Measurements from ENCODE around the gene MAGI2.

The MAGI2 gene

DNA sequence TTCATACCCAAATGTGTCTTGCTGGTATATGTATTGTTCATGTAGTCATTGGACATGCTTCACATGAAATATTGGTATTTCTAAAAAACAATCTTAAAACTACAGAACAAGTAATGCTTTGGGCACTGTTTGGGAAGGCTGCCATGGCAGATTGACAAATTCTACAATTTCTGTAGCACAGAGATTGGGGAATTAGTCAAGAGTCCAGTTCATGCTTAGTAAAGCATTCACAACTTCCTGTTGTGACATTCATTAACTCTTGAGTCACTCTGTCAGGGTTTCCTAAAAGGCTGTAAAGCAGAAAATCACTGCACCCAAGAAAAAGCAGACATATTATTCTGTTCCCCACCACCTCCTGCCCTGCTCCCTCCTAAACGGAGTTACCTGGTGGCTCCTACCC, 1256.0 kb downstream of the MAGI2 start:
- no peak overlapping the region for H3K27ac ChIP-seq (ENCODE audit: low read depth, low read length)
- H3K36me3 ChIP-seq (ENCODE audit: control insufficient read depth, insufficient read depth, low read length) = no peaks in the 10 kb centered on the region
- no peaks in the 10 kb centered on the region for H3K9me3 ChIP-seq (ENCODE audit: control insufficient read depth, insufficient read depth, low read depth, low read length)
- H3K4me1 ChIP-seq (ENCODE audit: control insufficient read depth, insufficient read depth, low read length) = no peaks in the 10 kb centered on the region
- no peak overlapping the region for H3K4me3 ChIP-seq (ENCODE audit: low read depth, low read length)
- H3K9ac ChIP-seq (ENCODE audit: low read length) = no peak overlapping the region
- H3K27me3 ChIP-seq (ENCODE audit: control insufficient read depth, insufficient read depth, low read length) = no peaks in the 10 kb centered on the region

DNA sequence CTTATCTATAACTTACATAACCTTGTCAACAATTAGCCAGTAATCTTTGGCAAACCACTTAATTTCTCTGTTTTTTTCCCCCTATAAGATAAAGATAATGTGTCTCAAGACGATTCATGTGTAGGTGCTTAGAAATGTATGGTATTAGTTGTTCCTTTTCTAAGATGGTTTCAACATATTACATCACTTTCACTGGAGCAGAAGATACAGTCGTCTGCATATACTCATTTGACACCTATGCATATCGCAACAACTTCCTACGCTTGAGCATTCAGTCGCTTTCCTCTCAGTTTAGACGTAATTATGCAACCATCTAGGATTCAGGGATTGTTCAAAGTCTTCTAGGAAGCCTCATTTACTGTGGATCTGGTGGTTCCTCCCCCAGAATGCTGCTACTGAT, 1258.2 kb downstream of the MAGI2 start:
- Histone ChIP-seq H3K4me3 (ENCODE audit: low read depth, low read length) (no peak overlapping the region), H3K27ac (ENCODE audit: low read depth, low read length) (no peak overlapping the region), H3K9ac (ENCODE audit: low read length) (no peak overlapping the region), H3K9me3 (ENCODE audit: control insufficient read depth, insufficient read depth, low read depth, low read length) (no peaks in the 10 kb centered on the region), H3K4me1 (ENCODE audit: control insufficient read depth, insufficient read depth, low read length) (no peaks in the 10 kb centered on the region), H3K36me3 (ENCODE audit: control insufficient read depth, insufficient read depth, low read length) (no peaks in the 10 kb centered on the region), H3K27me3 (ENCODE audit: control insufficient read depth, insufficient read depth, low read length) (no peaks in the 10 kb centered on the region)

DNA sequence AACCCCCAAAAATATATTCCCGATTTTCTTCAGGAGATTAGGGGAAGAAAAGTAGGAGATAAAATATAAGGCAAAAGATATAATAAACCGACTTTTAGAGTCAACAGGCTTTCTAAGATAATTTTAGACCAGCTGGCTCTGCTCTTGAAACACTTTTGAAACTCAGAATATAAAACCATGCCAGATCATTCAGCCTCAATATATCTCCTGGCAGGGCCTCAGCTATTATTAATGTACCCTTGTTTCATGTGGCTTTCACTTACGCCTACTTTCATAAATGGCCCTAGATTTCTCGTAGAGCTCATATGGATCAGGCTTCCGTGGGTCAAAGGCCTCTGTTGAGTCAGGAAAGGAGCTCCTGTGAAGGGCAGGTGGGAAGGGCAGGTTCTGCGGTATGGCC, 1258.9 kb downstream of the MAGI2 start:
- Histone ChIP-seq H3K4me3 (ENCODE audit: low read depth, low read length) (no peak overlapping the region), H3K27me3 (ENCODE audit: control insufficient read depth, insufficient read depth, low read length) (no peaks in the 10 kb centered on the region), H3K4me1 (ENCODE audit: control insufficient read depth, insufficient read depth, low read length) (no peaks in the 10 kb centered on the region), H3K27ac (ENCODE audit: low read depth, low read length) (no peak overlapping the region), H3K9ac (ENCODE audit: low read length) (no peak overlapping the region), H3K36me3 (ENCODE audit: control insufficient read depth, insufficient read depth, low read length) (no peaks in the 10 kb centered on the region), H3K9me3 (ENCODE audit: control insufficient read depth, insufficient read depth, low read depth, low read length) (no peaks in the 10 kb centered on the region)

DNA sequence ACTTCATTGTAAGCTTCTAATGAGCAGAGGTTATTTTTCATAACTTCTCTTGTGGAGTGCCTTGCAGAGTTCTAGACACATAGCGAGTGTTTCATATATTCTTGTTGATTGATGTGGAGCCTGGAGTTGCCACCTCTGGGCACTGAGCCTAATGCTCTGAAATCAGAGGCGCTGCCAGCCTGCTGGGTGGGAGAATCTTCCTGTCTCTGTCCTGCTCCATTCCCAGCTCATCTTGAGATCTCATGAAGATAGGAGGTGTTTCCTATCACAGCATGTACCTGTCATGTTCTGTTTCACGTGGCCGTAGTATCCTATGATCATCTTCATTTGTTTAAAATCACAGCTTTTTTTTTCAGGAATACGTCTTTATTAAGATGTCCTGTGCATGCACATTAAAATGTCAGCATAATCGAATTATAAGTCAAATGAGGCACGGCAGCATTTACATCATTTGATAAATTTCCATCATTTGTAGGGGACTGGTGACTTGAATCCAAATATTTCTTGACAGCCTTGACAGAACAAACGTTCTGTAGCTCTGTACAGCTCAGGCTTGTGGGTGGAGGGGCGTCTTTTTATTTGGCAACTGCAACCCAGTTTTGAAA, 1261.9 kb downstream of the MAGI2 start:
- H3K27ac ChIP-seq (ENCODE audit: low read depth, low read length) = no peak overlapping the region
- H3K36me3 ChIP-seq (ENCODE audit: control insufficient read depth, insufficient read depth, low read length) = no peaks in the 10 kb centered on the region
- H3K9ac ChIP-seq (ENCODE audit: low read length) = no peak overlapping the region
- H3K4me1 ChIP-seq (ENCODE audit: control insufficient read depth, insufficient read depth, low read length) = no peaks in the 10 kb centered on the region
- H3K9me3 ChIP-seq (ENCODE audit: control insufficient read depth, insufficient read depth, low read depth, low read length) = no peaks in the 10 kb centered on the region
- no peaks in the 10 kb centered on the region for H3K27me3 ChIP-seq (ENCODE audit: control insufficient read depth, insufficient read depth, low read length)
- H3K4me3 ChIP-seq (ENCODE audit: low read depth, low read length) = no peak overlapping the region

DNA sequence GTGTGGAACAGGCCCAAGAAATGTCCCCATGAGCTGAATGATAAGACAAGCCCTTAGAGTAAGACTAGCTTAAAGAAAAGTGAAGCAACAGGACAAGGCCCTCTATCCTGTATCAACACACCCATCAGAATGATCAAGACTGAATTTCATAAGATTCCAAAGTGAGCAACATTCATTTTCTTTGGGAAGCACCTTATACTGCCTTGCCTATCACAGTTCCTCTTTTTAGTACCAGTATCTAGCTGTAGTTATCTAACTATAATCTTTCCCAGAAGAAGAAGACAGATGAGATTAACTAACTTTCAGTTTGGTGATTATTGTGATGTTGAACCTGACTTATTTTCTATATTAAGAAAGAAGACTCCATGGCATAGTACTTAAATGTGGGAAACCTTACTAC, 1263.7 kb downstream of the MAGI2 start:
- Histone ChIP-seq H3K4me3 (ENCODE audit: low read depth, low read length) (no peak overlapping the region), H3K27me3 (ENCODE audit: control insufficient read depth, insufficient read depth, low read length) (no peaks in the 10 kb centered on the region), H3K36me3 (ENCODE audit: control insufficient read depth, insufficient read depth, low read length) (no peaks in the 10 kb centered on the region), H3K9me3 (ENCODE audit: control insufficient read depth, insufficient read depth, low read depth, low read length) (no peaks in the 10 kb centered on the region), H3K4me1 (ENCODE audit: control insufficient read depth, insufficient read depth, low read length) (no peaks in the 10 kb centered on the region), H3K27ac (ENCODE audit: low read depth, low read length) (no peak overlapping the region), H3K9ac (ENCODE audit: low read length) (no peak overlapping the region)

DNA sequence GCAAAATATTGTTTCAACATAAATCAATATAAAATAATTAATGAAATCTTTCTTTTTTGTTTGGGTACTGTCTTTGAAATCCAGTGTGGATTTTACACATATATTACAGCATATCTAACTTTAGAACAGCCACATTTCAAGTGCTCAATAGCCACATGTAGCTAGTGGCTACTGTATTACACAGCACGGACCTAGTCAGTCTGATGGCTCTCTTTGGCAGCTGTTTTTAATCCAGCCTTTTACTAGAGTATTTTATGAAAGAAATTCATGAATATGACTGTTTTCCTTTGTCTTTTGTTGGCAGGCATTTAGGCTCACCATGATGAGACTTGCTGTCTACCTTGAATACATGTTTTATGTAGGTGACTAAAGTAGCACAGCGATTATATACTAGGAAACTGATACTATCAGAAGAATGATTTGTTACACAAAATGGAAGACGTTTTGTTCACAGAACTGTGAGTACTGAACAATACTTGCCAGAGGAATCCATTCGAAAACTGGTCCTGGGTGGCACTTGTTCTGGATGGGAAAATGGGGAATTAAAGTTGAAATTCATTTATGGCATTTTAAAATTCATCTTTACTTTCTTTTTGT, 1268.2 kb downstream of the MAGI2 start:
- H3K9ac ChIP-seq (ENCODE audit: low read length) = no peak overlapping the region
- H3K4me1 ChIP-seq (ENCODE audit: control insufficient read depth, insufficient read depth, low read length) = no peaks in the 10 kb centered on the region
- no peak overlapping the region for H3K4me3 ChIP-seq (ENCODE audit: low read depth, low read length)
- no peaks in the 10 kb centered on the region for H3K9me3 ChIP-seq (ENCODE audit: control insufficient read depth, insufficient read depth, low read depth, low read length)
- no peak overlapping the region for H3K27ac ChIP-seq (ENCODE audit: low read depth, low read length)
- no peaks in the 10 kb centered on the region for H3K27me3 ChIP-seq (ENCODE audit: control insufficient read depth, insufficient read depth, low read length)
- no peaks in the 10 kb centered on the region for H3K36me3 ChIP-seq (ENCODE audit: control insufficient read depth, insufficient read depth, low read length)

DNA sequence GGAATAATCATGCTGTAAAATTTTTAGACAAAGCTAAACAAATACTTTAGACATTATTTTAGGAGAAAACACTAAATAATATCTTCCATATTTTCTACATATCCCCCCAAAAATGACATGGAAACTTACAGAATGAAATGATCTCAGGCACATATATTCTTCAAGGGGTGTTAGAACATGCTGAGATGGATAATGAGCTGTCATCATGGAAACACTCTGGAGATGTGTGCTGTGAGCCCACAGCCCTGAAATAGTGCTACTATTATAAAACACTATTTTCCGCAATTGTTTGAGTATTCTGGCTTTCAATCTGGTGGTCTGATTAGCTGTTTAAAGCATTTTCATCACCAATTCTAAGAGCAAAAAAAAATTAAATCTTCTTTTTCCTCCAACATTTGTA, 1269.2 kb downstream of the MAGI2 start:
- Histone ChIP-seq H3K9ac (ENCODE audit: low read length) (no peak overlapping the region), H3K27ac (ENCODE audit: low read depth, low read length) (no peak overlapping the region), H3K4me3 (ENCODE audit: low read depth, low read length) (no peak overlapping the region), H3K36me3 (ENCODE audit: control insufficient read depth, insufficient read depth, low read length) (no peaks in the 10 kb centered on the region), H3K4me1 (ENCODE audit: control insufficient read depth, insufficient read depth, low read length) (no peaks in the 10 kb centered on the region), H3K9me3 (ENCODE audit: control insufficient read depth, insufficient read depth, low read depth, low read length) (no peaks in the 10 kb centered on the region), H3K27me3 (ENCODE audit: control insufficient read depth, insufficient read depth, low read length) (no peaks in the 10 kb centered on the region)

DNA sequence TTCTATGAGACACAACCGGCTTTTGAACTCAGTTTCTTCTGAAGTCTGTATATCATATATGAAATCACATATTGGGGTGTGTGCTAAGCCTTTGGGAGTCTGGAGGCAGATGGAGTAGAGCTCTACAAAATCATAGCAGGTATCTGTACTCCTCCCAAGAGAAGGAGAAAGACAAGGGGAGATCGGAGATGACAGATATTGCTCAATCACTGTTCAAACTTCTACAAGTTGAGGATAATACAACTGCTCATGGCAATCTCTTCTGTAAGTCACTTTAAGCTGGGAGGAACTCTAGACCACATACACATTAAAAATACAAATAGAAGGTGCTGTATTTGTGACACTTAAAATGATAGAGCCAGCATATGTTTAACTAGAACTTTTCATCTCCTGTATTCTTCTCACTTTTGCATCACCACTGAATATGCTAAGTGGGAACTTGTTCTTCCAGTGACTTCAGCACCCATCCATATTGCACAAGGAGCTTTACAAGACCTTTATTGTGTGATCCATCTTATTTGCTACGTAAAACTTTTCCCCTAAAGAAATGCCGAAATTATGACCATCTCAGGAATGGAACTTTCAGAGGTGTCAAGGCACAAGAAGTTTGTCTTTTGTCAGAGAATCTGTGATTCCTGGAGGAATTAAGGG, 1273.5 kb downstream of the MAGI2 start:
- H3K36me3 ChIP-seq (ENCODE audit: control insufficient read depth, insufficient read depth, low read length) = no peaks in the 10 kb centered on the region
- no peaks in the 10 kb centered on the region for H3K4me1 ChIP-seq (ENCODE audit: control insufficient read depth, insufficient read depth, low read length)
- H3K27me3 ChIP-seq (ENCODE audit: control insufficient read depth, insufficient read depth, low read length) = no peaks in the 10 kb centered on the region

DNA sequence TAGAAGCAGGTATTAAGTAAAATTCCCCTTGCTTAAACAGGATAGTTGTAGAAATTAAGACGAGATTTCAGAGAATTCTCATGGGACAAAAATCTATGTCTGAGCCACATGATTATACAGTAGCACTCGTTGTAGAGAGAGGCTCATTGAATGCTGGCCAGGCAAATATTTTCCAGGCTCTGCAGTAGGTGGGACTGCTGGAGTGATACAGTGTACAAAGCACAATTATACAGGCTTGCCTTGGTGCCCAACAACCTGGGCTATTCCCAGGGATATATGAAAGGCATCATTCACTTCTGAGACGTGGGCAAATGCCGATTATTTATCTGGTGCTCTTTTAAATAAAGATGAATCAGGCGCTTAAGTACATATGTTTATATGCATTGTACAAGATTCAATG, 1274.3 kb downstream of the MAGI2 start:
- H3K9me3 ChIP-seq (ENCODE audit: control insufficient read depth, insufficient read depth, low read depth, low read length) = no peaks in the 10 kb centered on the region
- H3K27ac ChIP-seq (ENCODE audit: low read depth, low read length) = no peak overlapping the region
- no peaks in the 10 kb centered on the region for H3K4me1 ChIP-seq (ENCODE audit: control insufficient read depth, insufficient read depth, low read length)
- H3K36me3 ChIP-seq (ENCODE audit: control insufficient read depth, insufficient read depth, low read length) = no peaks in the 10 kb centered on the region
- no peaks in the 10 kb centered on the region for H3K27me3 ChIP-seq (ENCODE audit: control insufficient read depth, insufficient read depth, low read length)
- H3K9ac ChIP-seq (ENCODE audit: low read length) = no peak overlapping the region
- H3K4me3 ChIP-seq (ENCODE audit: low read depth, low read length) = no peak overlapping the region

More for the DNA sequence above, 1273.5 kb downstream of the MAGI2 start:
- Histone ChIP-seq H3K9ac (ENCODE audit: low read length) (no peak overlapping the region), H3K27ac (ENCODE audit: low read depth, low read length) (no peak overlapping the region), H3K4me3 (ENCODE audit: low read depth, low read length) (no peak overlapping the region), H3K9me3 (ENCODE audit: control insufficient read depth, insufficient read depth, low read depth, low read length) (no peaks in the 10 kb centered on the region)

DNA sequence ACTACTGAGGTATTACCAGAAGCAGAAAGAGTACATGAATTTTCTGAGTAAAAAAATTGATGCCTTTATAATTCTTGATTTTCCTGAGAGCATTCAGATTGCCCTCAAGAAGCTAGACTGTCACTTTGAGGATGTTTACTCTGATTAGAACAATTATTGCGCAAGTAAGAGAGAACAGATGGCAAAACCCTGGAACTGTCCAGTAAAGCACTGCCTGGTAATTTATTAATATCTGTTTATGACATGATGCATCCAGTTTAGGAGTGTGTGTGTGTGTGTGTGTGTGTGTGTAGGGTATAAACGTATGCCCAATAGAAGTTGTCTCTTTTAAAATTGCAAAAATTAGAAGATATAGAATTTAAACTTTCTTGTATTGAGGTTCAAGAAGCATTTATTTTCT, 1275.1 kb downstream of the MAGI2 start:
- Histone ChIP-seq H3K9me3 (ENCODE audit: control insufficient read depth, insufficient read depth, low read depth, low read length) (no peaks in the 10 kb centered on the region), H3K36me3 (ENCODE audit: control insufficient read depth, insufficient read depth, low read length) (no peaks in the 10 kb centered on the region), H3K9ac (ENCODE audit: low read length) (no peak overlapping the region), H3K27ac (ENCODE audit: low read depth, low read length) (no peak overlapping the region), H3K4me3 (ENCODE audit: low read depth, low read length) (no peak overlapping the region), H3K4me1 (ENCODE audit: control insufficient read depth, insufficient read depth, low read length) (no peaks in the 10 kb centered on the region), H3K27me3 (ENCODE audit: control insufficient read depth, insufficient read depth, low read length) (no peaks in the 10 kb centered on the region)

DNA sequence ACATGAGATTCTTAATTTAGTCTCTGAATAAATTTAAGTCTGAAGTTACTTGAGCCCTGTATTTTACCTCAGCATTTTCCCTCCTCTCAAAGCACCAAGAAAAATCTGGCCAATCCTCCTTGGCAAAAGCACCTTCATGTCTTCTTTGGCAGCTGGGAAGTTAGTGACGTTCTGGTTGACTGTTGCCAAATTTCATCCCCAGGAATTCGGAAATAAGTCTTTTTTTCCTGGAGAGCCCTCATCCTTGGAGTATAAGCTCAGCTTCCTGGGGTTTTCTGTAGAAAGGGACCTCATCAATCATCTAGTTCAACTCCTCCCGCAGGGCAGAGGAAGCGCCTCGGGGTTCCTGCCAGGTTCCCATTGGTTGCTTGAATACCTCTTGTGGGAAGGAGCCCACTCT, 1277.3 kb downstream of the MAGI2 start:
- H3K4me1 ChIP-seq (ENCODE audit: control insufficient read depth, insufficient read depth, low read length) = peaks cover 20% of the 10 kb centered on the region

More for the DNA sequence above, 1277.3 kb downstream of the MAGI2 start:
- no peaks in the 10 kb centered on the region for H3K27me3 ChIP-seq (ENCODE audit: control insufficient read depth, insufficient read depth, low read length)
- no peak overlapping the region for H3K9ac ChIP-seq (ENCODE audit: low read length)
- H3K27ac ChIP-seq (ENCODE audit: low read depth, low read length) = no peak overlapping the region
- no peak overlapping the region for H3K4me3 ChIP-seq (ENCODE audit: low read depth, low read length)
- H3K36me3 ChIP-seq (ENCODE audit: control insufficient read depth, insufficient read depth, low read length) = no peaks in the 10 kb centered on the region
- H3K9me3 ChIP-seq (ENCODE audit: control insufficient read depth, insufficient read depth, low read depth, low read length) = no peaks in the 10 kb centered on the region

Measured in HUES6 (cell line).